Measurements from ENCODE around the gene TSTD1. TPM values are rescaled to one million over a fixed set of nuclear protein-coding genes. Genes with fewer than 3 reads are reported as not detected.
"Not testable (repeated sequence)": the region's sequence is repeated elsewhere in the genome, so short reads cannot be mapped to it uniquely, and the experiment has no call there.

The TSTD1 gene
- total RNA-seq, 1 experiment from 2014 or later: not detected

DNA sequence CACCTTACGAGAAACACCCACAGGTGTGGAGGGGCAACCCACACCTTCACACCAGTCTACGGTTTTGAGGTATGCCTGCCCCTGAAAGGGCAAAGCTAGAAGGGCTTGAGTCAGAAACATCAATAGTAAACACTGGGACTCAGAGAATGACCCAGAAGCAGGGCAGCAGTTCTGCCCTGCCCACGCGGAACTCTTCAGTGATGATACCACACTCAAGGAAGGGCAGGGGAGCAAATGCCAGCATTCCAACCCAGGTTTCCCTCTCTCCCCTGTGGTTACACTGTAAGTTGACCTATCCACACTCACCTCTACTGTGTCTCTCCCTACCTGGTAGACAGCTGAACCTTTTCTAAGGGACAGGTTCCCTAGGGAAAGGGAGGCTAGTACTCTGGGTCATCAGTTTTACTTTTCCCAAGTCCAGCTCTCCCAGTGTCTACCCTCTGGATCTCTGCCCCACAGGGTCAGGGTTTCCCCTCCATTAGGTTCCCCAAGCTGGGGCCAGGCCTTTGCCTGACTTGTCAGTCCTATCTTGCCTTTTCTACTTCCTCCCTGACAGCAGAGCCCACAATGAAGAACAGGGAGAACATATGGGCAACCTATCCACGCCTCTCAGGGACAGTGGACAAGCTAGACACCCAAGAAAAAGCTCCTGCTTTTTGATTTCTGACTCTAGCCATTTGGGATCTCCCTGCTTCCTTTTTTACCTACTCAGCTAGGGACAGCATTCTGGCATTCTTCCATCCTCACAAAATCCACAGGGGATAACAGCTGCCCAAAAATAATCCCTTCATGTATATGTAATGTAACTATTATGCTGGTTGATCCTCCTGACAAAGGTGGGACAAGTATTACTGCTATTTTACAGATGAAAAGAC lies 20.8 kb downstream of the TSTD1 start:
- no peak for DNase-seq (ENCODE audit: low spot score)
- in situ Hi-C loops (cut with HindIII; ENCODE audit: low sequenced_read_pairs): no loop called here

DNA sequence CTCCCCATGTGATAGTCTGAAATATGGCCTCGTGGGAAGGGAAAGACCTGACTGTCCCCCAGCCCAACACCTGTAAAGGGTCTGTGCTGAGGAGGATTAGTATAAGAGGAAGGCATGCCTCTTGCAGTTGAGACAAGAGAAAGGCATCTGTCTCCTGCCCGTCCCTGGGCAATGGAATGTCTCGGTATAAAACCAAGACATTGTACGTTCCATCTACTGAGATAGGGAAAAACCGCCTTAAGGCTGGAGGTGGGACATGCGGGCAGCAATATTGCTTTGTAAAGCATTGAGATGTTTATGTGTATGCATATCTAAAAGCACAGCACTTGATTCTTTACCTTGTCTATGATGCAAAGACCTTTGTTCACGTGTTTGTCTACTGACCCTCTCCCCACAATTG lies 21.6 kb downstream of the TSTD1 start:
- in situ Hi-C loops (cut with HindIII; ENCODE audit: low sequenced_read_pairs); DNase-seq (ENCODE audit: low spot score): not testable (repeated sequence)

DNA sequence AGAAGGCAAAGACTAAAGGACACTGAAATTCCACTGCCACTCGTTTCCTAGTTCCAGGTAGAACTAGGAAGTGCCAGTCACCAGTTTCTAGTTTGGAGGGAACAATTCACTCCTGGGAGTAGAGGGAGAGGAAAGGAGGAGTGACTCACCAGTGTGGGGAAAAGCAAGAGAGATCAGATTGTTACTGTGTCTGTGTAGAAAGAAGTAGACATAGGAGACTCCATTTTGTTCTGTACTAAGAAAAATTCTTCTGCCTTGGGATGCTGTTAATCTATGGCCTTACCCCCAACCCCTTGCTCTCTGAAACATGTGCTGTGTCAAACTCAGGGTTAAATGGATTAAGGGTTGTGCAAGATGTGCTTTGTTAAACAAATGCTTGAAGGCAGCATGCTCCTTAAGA lies 22.1 kb downstream of the TSTD1 start:
- in situ Hi-C loops (cut with HindIII; ENCODE audit: low sequenced_read_pairs); DNase-seq (ENCODE audit: low spot score): not testable (repeated sequence)

DNA sequence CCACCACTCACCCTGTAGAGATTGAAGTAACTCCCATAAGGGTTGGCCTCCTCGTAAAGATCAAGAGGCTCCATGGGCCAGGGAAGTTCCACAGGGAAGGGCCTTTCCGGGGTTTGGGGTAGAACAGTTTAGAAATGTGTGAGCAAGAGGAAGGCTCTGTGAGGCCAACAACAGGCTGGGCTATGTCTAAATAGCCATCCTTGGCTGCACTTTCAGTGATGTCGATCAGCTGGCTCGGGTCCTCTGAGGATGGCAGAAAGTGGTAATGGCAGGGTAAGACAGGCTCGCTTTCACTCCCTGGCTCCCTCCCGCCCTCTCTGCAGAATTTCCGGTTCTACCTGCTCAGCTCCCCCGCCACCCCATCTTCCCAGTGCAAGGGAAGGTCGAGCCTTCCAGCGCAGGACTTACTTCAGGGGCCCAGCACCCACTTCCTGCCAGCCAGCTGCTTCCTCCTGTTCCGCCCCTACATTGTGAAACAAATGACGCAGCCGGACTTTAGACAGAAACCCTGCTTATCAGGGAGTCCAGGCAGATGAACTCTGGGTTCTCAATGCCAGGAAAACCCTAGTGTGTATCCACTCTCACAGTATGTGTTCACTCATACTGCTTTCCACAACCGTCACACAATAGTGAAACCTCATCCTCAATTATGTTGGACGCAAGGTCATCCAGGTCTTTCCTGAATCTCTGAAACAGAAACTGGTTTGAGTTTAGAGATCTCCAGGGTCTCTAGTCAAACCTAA lies 25.1 kb downstream of the TSTD1 start:
- no peak for DNase-seq (ENCODE audit: low spot score)
- in situ Hi-C loops (cut with HindIII; ENCODE audit: low sequenced_read_pairs): no loop called here

DNA sequence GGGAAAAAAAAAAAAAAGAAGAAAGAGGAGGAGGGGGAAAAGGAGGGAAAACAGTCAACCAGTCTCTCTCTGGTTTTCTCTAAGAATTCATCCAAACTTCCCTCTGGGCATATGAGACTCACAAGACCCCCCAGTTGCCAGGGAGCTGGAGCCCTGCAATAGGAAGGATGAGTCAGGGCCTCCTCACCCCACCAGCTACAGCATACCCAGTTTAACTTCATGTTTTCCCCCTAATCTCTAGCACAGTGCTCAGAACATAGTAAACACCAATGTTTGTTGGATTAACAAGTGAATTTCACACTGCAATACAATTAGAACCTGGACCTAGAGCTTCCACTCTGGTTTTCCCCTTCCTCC lies 25.7 kb downstream of the TSTD1 start:
- in situ Hi-C loops (cut with HindIII; ENCODE audit: low sequenced_read_pairs): no loop called here
- DNase-seq (ENCODE audit: low spot score): no peak

DNA sequence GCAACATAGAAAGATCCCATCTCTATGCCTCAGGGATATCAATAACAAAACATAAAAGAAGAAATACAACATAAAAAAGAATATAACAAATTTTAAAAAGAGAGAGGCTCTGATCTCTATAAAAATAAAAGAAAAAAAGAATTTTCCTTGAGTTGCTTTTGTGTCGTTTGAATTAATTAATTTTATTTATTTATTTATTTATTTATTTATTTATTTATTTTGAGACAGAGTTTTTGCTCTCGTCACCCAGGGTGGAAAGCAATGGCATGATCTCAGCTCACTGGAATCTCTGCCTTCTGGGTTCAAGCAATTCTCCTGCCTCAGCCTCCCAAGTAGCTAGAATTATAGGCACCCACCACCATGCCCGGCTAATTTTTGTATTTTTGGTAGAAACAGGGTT lies 26.3 kb downstream of the TSTD1 start:
- no peak for DNase-seq (ENCODE audit: low spot score)
- in situ Hi-C loops (cut with HindIII; ENCODE audit: low sequenced_read_pairs): no loop called here

DNA sequence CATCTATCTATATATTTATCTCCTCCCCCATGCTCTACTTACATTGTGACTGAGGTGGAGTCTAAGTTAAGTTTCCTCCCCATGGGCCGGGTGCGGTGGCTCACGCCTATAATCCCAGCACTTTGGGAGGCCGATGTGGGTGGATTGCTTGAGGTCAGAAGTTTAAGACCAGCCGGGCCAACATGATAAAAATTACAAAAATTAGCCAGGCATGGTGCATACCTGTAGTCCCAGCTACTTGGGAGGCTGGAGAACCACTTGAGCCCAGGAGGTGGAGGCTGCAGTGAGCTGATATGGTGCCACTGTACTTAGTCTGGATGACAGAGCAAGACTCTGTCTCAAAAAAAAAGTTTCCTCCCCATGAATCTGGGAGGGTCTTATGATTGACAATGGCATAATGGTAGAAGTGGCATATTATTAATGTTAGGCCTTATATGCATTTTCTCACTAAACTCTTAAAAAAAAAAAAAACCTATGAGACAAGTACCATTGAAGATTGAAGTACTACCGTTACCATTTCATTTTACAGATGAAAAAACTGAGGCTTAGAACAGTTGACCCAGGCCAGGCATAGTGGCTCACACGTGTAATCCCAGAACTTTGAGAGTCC lies 29.1 kb downstream of the TSTD1 start:
- in situ Hi-C loops (cut with HindIII; ENCODE audit: low sequenced_read_pairs): no loop called here
- DNase-seq (ENCODE audit: low spot score): no peak

DNA sequence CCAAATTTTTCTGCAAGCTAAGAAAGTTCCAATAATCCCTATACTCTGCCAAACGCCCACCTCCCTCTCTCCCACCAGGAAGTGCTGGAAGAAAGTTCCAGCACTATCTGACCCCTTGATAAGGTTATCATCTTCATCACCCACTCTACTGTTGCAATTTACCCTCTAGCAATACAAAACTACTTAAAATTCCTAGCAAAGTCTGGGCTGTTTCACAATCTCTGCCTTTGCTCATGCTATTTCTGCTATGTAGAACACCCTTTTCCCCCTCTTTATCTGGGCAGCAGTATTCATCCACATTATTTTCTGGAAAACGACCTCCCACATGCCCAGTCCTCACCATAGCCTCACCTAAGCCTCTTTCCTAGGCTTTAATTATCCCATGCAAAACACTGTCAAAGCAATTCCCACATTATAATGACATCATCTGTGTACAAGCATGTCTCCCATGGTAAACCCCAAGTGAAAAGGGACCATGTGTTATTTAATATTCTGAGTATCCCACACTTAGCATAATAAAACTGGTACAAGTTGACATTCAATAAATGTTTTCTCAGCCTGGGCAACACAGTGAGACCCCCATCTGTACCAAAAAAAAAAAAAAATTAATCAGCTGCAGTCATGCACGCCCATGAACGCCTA lies 29.8 kb downstream of the TSTD1 start:
- no peak for DNase-seq (ENCODE audit: low spot score)
- in situ Hi-C loops (cut with HindIII; ENCODE audit: low sequenced_read_pairs): no loop called here

DNA sequence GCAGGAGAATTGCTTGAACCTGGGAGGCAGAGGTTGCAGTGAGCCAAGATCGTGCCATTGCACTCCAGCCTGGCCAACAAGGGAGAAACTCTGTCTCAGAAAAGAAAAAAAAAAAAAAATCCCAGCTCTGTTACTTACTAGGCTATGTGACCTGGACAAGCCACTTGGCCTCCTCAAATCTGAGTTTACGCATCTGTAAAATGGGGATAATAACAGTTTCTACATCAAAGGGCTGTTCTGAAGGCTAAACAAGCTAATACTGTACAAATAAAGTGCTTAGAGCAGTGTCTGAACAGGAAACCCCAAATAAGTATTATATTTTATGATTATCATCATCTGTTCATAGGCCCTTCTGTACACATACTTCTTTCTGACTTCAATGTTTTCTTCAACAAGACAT lies 31.4 kb downstream of the TSTD1 start:
- in situ Hi-C loops (cut with HindIII; ENCODE audit: low sequenced_read_pairs): no loop called here
- no peak for DNase-seq (ENCODE audit: low spot score)

DNA sequence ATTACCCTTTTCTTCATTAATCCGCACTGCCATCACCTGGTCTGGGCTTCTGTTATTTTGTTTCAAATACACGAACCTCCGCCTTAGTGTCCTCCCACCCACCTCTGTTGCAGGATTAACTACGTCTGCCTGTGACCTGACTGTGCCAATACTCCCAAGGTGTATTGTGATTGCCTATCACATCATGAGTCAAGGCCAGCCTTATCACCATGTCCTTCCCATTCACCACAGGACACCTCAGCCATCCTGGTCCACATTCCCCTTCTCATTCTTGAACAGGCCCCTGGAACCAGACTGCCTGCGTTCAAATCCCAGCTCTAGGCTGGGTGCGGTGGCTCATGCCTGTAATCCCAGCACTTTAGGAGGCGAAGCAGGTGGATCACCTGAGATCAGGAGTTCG lies 32.2 kb downstream of the TSTD1 start:
- in situ Hi-C loops (cut with HindIII; ENCODE audit: low sequenced_read_pairs): no loop called here
- no peak for DNase-seq (ENCODE audit: low spot score)

DNA sequence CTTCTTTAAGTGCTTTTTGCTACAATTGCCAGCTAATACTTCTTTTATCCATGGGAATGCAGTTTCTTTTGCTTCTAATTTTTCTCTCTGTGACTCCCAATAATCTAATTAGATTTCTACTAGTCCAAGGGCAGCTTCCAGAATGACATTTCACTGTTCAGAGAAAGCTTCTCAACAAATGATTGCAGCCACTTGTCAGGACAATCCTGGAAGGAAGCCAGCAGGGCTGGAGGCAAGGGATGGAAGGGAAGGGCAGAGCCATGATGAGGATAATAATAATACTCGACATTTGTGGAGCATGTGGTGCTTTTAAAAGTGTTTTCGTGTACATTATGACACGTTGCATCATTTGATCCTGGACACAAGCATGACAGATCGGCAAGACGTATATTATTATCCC lies 37.2 kb downstream of the TSTD1 start:
- no peak for DNase-seq (ENCODE audit: low spot score)
- in situ Hi-C loops (cut with HindIII; ENCODE audit: low sequenced_read_pairs): no loop called here

DNA sequence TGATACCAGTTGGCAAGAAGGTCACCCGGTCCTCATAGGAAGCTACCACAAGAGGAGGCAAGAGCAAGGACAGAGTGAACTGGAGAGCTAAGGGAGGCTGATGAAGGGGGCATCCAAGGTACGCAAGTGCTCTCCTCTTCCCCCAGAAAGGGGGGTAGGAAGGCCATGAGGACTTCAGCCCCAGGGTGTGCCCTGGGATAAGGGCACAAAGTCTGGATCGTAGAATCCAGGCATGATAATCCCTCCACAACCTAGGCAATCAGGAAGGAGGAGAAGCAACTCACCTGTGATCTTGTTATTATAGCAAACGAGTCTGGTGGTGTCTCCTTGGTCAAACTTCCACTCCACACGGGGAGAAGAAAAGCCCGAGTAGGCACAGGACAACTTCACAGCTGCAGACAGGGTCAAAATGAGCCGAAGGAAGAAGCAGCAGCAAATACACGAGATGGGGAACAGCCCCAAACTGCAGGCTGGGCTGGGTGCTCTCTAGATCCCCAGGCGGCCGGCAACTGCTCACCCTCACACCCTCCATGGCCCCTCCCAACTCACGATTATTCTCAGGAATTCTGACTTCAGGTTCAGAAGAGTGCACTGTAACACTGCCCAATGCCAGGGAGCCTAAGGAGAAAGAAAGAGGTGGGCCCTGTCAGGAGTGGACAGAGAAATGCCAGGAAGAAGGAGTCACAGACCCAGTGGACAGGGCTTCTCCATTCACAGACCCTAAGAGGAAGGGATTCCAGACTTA lies 37.9 kb downstream of the TSTD1 start:
- in situ Hi-C loops (cut with HindIII; ENCODE audit: low sequenced_read_pairs): no loop called here
- DNase-seq (ENCODE audit: low spot score): no peak

DNA sequence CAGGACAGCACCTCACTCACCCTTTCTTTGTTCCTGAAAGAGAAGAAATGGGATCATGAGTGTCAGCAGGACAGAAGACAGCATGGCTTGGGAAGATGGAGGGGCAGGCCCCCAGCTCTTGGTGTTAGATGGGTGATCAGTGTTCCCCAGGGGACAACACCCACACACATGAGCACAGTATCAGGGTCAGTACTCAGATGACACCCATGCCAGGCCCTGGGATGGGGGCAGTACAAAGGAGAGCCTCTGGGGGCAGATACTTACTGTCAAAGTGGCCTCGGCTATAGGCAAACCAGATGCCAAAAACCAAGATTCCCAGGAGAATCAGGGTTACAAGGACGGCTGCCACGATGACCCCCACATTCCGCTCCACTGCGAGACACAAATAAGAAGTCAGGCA lies 39.4 kb downstream of the TSTD1 start:
- no peak for DNase-seq (ENCODE audit: low spot score)
- in situ Hi-C loops (cut with HindIII; ENCODE audit: low sequenced_read_pairs): no loop called here

DNA sequence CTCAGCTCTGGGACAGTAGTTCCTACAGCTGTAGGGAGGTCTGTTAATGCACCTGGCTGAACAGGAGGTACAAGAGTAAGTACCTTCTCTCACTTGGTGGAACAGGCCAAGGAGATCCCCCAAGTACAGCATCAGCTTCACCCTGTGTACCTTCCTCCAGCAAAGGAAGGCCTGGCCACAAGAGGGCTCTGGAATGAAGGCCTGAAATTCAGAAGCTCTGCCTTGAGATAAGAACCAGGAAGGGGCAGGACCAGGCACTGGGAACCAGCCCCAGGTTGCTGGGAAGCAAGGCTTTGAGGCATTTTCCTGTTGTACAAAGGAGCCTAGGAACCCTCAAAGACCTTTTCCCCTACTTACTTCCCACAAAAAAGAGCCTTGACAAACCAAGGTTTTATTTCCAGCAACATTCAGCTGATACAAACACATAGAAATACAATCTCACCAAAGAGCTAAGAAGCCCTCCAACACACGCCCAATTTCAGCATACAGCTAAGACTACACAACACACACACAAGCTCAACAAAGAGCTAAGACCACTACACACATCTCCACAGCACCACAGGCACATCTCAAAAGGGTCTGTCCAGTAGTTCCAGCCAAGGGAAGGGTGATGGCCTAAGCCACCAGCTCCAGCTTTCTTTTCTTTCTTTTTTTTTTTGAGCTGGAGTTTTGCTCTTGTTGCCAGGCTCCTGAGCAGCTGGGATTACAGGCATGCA lies 41.3 kb downstream of the TSTD1 start:
- DNase-seq (ENCODE audit: low spot score): peak; percentile 42
- in situ Hi-C loops (cut with HindIII; ENCODE audit: low sequenced_read_pairs): no loop called here

DNA sequence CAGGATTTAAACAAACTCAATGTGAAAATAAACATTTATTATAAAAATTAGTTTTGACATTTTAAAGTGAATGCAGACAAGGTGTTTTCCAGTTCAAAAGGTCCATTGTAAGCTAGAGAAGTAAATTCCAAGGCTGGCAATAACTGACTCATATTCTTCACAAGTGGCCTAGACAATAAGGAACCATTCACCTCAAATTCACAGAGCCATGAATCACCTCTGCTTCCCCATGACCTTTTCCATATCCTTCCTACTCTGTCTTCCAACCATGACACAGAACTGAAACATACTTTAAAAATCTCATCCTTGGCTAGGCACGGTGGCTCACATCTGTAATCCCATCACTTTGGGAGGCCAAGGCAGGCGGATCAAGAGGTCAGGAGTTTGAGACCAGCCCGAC lies 42.6 kb downstream of the TSTD1 start:
- in situ Hi-C loops (cut with HindIII; ENCODE audit: low sequenced_read_pairs): no loop called here
- DNase-seq (ENCODE audit: low spot score): no peak

DNA sequence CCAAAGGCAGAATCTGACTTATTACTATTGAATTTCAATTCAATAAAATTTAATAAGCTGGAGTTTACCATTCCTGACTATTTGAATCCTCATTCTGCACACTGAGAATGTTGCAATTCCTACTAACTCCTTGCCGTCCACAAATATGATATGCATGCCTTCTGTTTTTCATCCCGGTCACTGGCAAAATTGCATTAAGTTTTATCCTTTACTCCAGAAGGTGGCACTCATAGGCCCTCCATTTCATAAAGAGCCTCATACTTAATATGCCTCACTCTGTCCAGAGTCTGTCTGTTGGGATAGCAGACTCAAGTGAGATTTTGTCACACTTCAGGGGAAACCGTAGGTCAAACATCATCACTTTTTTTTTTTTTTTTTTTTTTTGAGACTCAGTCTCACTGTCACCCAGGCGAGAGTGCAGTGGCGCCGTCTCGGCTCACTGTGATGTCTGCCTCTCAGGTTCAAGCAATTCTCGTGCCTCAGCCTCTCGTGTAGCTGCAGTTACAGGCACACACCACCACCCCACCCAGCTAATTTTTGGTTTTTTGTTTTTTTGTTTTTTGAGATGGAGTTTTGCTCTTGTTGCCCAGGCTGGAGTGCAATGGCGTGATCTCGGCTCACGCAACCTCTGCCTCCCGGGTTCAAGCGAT lies 45.1 kb downstream of the TSTD1 start:
- in situ Hi-C loops (cut with HindIII; ENCODE audit: low sequenced_read_pairs): no loop called here
- DNase-seq (ENCODE audit: low spot score): peak; percentile 15

DNA sequence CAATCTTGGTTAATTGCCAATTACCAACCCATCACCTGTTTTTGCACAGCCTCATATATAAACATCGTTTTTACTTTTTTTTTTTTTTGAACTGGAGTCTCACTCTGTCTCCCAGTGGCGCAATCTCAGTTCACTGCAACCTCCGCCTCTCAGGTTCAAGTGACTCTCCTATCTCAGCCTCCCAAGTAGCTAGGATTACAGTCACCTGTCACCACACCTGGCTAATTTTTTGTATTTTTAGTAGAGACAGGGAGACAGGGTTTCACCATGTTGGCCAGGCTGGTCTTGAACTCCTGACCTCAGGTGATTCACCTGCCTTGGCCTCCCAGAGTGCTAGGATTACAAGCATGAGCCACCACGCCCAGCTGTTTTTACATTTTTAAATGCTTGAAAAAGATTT lies 46.7 kb downstream of the TSTD1 start:
- in situ Hi-C loops (cut with HindIII; ENCODE audit: low sequenced_read_pairs); DNase-seq (ENCODE audit: low spot score): not testable (repeated sequence)

All from G401 (cell line).